GM19328 (cell line): Measurements from ENCODE around the gene MAOB.

ENCODE experiments used
- ATAC-seq: cut with Tn5 transposase; IDR thresholded peaks from one replicate; pipeline ENCODE4 v1.9.1; 2021; ENCODE audit warnings: mild to moderate bottlenecking, moderate library complexity; ENCODE audit not compliant: unreplicated experiment

The MAOB gene

DNA sequence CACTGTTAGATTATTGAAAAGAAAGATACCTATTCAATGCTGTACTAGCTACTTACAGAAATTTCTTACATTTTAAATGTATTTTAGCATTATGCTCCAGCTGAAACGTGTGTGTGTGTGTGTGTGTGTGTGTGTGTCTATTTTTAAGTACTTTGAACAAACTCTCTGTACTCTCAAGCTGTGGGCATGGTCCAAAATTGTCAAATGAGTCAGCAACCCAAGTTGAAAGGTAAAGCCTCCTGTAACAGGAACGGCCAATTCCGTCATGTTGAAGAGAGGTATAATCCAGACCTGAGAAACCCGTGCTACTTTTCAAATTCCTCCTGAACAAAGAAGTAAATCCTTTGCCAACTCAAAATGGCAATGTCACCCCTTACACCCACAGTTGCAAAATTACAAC lies 20.5 kb downstream of the MAOB start:
- no peak for ATAC-seq

DNA sequence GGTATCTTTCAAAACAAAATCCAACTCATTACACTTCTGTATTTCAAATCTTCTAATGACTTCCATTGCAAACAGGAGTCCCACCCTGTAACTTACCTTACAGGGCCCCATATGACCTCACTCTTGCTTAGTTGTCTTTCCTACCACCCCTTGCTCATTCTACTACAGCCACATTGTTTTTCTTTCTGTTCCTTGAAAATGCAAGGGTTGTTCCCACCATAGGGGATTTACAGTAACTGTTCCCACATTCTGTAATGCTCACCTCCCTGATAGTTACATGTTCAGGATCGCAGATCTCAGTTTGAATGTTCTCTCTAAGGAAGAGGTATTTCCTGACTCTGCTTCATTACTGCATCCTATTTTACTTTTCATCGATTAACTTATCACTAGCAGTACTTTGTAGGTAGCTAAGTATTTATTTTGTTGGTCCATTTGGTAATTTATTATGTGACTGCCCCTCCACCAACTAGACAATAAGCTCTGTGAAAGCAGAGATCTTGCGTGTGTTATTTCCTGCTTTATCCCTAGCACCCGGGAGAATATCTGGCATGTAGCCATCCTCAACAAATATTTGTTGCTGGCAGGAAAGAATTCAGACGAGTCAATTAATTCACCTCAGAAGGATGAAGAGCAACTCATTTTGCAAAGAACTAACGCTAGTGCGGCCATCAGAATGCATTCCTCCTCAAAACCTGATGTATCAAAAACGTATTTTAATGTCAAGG lies 21.4 kb downstream of the MAOB start:
- ATAC-seq, result no peak

DNA sequence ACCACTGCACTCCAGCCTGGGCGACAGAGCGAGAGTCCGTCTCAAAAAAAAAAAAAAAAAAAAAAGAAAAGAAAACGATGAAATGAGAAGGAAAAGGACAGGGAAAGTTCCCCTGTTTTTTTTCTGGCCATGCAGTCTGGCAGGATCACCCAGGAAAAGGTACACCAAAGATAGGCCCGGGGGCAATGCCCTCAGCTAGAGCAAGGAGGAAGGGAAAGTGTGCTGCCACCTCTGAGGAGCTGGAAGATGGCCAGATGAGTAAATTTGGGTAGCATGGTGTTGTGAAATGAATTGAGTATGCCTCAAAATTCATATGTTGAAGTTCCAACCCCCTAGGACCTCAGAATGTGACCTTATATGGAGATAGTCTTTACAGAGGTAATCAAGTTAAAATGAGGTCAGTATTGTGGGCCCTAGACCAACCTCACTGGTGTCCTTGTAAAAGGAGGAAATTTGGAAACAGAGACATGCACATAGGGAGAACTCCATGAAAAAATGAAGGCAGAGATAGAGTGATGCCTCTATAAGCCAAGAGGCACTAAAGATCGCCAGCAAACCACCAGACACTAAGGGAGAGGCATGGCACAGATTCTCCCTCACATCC lies 28.9 kb downstream of the MAOB start:
- ATAC-seq, result no peak

DNA sequence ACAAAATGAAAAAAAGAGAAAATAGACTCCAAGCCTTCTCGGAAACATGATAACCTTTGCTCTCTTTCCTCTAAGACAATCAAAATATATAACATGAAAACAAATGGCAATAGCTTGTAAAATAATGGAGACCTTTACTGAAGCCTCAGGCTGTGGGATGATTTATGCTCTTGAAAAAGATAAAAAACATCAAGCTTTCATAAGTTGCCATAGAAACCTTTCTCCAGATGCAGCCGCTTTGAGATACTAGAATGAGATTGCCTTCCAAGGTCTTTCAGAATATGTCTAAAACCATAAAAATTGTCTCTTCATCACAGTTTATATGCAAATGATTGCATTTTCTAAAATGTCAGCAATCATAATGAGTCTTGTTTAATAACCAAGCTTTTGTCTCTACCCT lies 31.6 kb downstream of the MAOB start:
- no peak for ATAC-seq

DNA sequence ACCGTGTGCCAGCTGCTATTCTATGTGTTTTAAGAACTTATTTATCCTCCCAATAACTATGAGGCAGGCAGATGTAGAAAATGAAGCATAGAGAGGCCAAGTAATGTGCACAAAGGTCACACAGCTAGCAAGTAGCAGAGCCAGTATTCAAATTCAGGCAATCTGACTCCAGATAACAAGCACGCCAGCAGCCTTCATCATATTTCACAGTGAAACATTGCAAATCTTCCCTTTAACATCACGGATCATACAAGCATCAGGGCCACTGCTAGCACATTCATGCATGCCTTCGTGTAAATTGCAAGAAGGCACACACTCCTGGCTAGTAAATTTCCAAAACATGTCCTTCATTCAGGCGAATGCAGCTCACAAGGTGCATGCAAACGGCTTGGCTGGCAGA lies 33.1 kb downstream of the MAOB start:
- ATAC-seq, result no peak

DNA sequence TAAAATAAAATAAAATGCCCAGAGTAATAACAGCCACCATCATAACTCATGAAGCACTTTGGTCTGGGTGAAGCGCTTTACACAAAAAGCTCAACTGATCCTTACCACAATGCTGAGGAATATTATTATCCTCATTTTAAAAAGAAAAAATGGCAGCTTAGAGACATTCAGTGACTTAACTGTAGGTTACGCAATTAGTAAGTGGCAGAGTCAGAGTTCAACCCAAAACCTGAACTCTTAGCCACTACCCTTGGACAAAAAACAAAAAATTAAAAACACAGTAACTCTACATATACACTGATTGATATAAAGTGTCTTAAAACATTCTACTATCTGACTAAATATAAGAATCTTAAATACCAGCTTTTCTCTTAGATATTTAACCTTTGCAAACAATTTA lies 34.9 kb downstream of the MAOB start:
- ATAC-seq, result no peak

DNA sequence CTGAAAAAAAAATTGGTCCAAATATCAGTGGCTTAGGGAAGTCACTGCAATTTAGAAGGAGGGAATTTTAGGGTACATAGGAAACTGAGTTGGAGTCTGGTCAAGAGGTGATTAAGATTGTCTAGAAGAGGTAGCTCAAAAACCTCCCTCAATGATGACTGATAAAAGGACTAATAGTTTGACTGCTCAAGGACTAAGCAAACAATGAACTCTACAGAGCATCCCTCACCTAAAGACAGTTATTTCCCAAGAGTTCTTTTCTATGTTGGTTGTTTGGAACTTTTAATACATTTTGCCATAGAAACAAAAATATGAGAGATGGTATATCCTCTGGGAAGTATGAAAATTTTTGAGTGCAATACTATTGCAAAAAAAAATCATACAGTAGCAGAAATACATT lies 35.7 kb downstream of the MAOB start:
- ATAC-seq, result no peak

DNA sequence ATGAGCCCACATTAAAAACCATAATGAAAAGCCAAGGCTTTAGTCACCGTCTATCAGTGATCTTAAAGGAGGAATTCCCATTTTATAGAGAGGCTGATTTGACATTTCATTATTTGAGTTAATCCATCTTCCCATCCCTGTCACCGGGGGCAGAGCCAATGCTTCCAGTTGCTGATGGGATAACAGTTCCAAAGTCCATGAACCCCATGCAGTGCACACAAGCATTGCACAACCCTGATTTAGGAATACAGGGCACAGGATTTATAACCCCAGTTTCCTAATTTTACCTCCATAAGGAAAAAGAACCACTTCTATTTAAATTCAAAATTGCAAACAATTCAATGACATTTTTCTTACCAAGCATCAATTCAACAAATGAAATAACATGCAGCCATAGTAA lies 36.5 kb downstream of the MAOB start:
- no peak for ATAC-seq

DNA sequence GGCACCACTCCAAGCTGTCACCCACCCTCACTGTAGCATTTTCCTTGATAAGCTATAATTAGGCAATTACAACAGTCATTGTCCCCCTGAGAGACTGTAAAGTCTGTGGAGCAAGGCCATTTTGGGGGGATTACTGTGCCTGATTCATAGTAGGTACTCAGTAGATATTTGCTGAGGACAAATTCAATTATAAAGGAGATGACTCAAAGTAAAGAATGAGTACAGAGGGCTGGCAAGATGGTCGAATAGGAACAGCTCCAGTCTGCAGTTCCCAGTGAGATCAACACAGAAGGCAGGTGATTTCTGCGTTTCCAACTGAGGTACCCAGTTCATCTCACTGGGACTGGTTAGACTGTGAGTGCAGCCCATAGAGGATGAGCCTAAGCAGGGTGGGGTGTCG lies 42.0 kb downstream of the MAOB start:
- ATAC-seq, result no peak

DNA sequence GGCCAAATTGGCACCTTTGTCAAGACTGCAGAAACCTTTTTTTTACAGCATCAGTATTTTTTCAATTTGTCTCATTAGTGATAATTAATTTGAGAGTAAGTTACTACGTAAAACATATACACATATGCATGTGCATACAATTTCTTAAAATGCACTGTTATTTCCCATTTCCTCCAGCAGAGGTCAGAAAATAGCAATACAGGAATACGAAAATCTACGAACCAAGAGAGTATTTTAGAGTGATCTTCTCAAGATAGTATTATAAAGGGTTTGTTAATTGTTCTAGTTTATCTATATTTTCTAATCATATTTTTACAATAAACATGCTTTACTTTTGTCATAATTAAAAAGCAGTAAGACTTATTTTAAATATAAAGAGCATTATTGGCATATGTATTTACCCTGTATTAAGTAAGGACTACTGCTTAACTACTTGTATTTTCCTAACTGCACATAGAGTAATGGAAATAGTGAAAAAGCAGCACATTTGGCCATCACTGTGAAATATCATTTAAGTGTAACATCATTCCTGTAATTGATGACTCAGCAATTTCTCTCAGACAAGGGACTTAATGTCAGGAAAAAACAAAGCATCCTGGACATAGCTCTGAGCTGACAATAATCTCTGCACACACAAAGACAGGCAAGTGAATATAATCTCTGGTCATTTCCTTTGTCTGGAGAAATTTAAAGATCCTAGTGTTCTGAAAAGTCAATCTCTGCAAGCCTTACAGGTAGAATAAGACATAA lies 45.6 kb downstream of the MAOB start:
- no peak for ATAC-seq

DNA sequence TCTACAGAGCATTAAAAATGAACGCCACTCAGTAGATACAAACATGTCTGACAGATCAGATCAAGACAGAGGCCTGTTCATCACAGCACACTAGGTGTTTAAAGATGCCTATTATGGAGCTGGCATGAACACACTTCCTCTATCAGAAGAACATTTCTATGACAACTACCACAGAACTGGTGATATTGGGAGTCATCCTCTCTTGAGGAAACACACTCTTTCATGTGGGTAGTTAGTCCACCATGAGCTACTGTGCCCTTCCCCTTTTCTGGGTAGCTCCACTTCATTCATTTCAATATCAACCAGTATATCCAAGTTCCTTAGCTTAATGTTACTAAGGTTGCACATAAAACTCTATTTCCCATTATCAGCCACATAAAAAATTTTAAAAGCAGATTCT lies 46.7 kb downstream of the MAOB start:
- ATAC-seq, result no peak

DNA sequence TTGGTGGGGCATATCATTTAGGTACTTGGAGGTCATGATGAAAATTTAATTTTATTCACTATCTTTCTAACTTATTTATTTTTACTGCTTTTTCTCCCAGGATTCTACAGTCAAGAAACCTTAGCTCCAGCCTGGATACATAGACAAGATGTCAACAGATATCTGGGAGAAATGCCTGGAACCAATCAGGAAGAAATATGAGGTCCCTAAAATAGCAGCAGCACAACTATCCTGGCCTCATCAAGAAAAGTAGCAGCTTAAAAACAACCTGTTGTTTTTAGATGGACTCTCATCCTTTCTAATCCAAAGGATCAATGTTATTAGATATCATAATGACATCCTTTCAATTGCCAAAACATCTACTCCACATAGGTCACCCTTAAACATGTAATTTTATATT lies 54.5 kb downstream of the MAOB start:
- ATAC-seq, result no peak

DNA sequence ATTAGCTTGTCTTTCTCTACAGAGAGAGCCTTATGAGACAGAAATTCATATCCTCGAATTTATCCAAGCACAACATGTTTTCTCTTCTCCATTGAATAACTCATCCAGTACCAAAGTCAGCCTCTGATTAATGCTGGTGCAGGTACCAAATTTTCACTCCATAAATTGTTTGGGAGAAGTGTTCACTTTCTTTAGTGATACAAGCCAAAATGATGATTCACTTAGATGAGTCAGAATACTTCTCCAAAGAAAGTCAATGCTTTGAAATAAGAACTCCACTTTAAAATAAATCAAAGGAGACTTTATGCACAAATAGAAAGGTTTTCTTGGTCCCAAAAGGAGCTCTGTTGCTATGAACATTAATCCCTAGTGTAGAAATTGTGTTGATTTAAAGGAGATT lies 60.2 kb downstream of the MAOB start:
- no peak for ATAC-seq

DNA sequence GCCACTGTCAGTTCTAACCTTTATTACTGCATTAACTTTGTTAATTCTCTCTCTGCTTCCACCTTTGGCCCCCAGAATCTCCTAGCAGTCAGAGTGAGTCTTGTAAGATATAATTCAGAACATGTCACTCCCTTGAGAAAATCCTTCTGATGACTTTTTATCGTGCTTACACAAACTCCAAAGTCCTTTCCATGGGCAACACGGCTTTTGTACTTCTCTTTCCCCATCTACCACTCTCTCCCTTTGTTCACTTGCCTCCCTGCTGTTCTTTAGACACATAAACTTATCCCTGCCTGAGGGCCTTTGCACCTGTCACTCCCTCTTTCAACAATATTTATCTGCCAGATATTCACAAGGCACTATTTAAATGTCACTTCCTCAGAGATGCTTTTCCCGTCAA lies 64.8 kb downstream of the MAOB start:
- ATAC-seq, result no peak

DNA sequence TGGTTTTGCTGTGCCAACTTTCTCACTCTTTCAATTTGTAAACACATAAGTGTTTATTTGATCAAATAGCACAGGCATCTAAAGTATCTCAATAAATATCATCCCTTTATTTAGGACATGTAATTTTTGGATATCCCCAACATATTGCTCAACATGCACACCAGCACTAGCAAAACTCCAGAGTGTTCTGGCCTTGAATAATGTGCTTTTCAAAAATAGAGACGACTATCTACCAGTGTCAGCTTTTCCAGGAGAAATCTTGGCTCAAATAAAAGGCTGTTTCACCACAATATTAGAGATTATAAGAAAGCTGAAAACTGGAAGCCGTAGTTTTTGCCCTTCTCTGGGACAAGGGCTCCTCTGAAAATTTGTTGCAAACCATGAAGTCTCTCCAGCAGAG lies 67.0 kb downstream of the MAOB start:
- no peak for ATAC-seq

DNA sequence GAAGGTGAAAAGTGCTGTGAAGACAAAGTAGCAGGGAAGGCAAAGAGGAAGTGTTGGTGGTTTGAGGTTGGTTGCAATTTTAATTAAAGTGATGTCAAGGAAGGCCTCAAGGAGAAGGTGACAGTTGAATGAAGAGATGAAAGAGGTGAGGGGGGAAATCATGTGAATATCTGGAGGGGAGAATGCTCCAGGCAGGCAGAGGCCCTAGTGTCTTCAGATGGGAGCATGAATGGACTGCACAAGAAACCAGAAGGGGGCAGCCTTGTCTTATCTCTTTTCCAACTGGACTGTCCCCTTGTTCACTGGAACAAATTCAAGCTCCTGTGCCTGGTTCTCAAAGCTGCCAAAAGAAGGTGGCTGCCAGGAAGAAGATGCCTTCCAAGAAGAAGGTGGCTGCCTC lies 68.4 kb downstream of the MAOB start:
- no peak for ATAC-seq

DNA sequence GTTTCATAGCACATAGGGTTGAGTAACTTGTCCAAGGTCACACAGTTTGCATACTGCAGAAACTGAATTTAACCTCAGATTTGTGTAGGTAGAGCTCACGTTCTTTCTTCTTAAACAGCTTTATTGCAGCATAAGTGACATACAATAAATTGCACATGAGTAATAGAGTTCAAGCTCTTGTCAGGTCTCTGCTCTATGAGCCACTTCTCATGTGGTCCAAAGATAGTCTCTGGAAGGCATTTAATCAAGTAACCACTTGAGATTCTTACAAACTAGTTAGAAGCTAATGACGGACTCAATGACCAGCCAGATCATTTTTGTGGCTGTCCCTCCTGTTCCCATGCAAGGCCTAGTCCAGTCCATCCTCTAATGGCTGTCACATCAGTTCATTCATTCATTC lies 68.9 kb downstream of the MAOB start:
- no peak for ATAC-seq

DNA sequence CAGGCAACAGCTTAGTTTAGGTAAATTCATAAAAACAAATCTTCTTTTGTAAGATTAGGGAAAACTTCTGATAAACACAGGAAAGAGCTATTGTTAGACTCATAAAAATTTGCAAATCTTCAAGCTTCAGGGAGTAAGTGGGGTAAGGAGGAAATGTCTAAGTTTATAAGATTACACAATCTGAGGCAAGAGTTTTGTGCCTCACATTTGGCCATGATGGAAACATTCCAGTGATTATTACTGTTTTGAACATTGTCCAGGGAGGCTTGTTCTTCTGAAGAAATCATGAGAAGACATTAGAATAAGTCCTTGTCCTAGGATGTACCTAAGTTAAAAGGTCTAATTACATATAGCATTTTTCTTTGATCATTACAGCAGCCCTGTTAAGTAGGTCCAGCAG lies 72.8 kb downstream of the MAOB start:
- no peak for ATAC-seq

DNA sequence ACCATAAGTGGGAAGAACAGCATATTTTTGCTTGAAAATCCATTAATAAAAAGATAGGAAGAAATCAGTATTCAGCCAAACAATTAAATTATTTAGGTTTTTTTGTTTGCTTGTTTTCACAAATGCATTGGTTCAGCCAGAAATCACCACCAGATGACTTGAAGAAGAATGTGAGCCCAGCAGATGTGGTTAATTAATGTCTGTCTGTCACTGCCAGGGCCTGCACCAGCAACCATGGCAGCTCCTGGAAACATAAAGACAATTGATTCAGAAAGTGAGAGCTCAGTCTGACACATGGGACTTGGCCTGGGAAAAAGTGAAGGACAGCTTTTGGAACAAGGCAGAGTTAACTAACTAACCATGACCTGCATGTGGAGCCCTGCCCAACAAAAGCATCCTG lies 74.0 kb downstream of the MAOB start:
- no peak for ATAC-seq

DNA sequence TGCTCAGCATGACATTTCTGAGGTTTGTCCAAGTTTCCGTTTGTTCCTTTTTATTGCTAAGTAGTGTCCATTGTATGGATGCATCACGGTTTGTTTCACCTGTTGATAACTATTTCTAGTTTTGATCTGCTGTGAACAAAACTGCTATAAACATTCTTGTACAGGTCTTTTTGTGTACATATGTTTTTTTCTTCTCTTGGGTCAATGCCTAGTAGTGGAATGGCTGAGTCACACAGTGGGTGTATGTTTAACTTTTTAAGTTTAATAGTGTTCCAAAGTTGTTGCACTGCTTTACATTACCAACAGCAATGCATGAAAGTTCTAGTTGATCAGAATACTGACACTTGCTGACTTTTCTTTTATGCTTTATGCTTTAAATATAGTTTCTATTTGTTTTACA lies 76.7 kb downstream of the MAOB start:
- ATAC-seq, result no peak

DNA sequence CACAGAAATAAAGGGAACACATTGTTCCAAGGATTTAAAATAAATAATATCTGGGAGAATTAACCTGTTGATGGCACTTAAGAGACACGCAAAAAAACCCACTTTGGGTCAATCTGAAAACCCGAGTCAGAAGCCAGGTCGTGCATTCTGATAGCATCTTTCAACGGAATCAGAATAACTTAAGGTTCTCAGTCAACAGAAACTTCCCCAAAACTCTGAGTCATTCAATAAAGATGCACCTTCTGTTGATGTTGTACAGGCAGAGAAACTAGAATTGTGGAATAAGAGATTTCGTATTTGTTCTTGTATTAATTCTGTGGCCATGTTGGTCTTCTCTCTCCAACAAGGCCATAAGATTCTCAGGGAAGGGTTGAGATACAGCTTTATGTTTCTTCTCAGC lies 78.2 kb downstream of the MAOB start:
- no peak for ATAC-seq

DNA sequence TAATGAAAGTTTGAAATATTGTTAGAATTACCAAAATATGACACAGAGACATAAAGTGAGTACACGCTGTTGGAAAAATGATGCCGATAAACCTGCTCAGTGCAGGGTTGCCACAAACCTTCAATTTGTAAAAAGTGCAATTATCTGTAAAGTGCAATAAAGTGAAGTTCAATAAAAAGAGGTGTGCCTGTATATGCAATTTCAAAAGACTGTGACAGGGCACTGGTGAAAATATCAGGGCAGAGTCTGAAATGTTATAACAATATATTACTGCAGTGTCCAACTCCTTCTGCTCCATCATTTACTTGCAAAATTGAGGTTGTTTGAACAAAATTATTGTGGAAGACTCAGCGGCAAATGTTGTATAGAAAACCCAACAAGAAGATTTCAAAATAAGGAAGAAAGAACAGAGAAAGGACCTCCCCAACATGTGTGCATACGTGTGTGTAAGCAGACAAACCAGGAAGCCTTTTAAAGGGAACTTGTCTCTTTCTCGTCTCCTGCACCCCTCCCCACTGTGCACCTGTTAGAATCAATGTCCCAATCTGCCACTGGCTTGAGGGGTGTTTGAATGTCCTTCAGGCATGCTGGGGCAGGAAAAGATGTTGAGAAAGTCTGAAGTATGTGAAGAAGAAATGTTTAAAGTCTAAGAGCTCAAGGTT lies 96.2 kb downstream of the MAOB start:
- ATAC-seq, result no peak
